Neural progenitor cell (in vitro differentiated cells): ENCODE data around the gene TC2N. TPM values are rescaled to one million over a fixed set of nuclear protein-coding genes. Genes with fewer than 3 reads are reported as not detected.
A peak's percentile ranks its signal among the peaks of the same experiment; 100 is the strongest.

Experiments
- DNase-seq: peaks from one replicate; pipeline ENCODE4 v3.0.0-alpha.2; 2016; ENCODE audit warnings: low spot score
- H2AFZ ChIP-seq: fragments of 200-600 bp; sonication (generic); replicated peaks from 2 replicates; pipeline ENCODE4 v1.6.1; 2016; ENCODE audit warnings: antibody characterized with exemption
- H3F3A ChIP-seq: fragments of 200-600 bp; sonication (generic); 2 replicates; pipeline ENCODE4 v1.6.1; 2016; ENCODE audit warnings: antibody characterized with exemption, low read depth
- H3K27ac ChIP-seq: fragments of 200-600 bp; sonication (generic); 2 replicates; pipeline ENCODE4 v1.5.1; 2016; ENCODE audit warnings: mild to moderate bottlenecking
- H3K27me3 ChIP-seq: fragments of 200-600 bp; sonication (generic); 2 replicates; pipeline ENCODE4 v1.6.1; 2016; ENCODE audit warnings: mild to moderate bottlenecking, moderate library complexity
- H3K36me3 ChIP-seq: fragments of 200-600 bp; sonication (generic); 2 replicates; pipeline ENCODE4 v1.5.1; 2016
- H3K4me1 ChIP-seq: fragments of 200-600 bp; sonication (generic); 2 replicates; pipeline ENCODE4 v1.6.1; 2016; ENCODE audit warnings: mixed run types
- H3K4me2 ChIP-seq: fragments of 200-600 bp; sonication (generic); 2 replicates; pipeline ENCODE4 v1.6.1; 2016
- H3K4me3 ChIP-seq: fragments of 200-600 bp; sonication (generic); 2 replicates; pipeline ENCODE4 v1.5.1; 2016
- H3K79me2 ChIP-seq: fragments of 200-600 bp; sonication (generic); 2 replicates; pipeline ENCODE4 v1.6.1; 2016; ENCODE audit warnings: low read depth
- H3K9ac ChIP-seq: fragments of 200-600 bp; sonication (generic); 2 replicates; pipeline ENCODE4 v1.6.1; 2016
- H3K9me3 ChIP-seq: fragments of 200-600 bp; sonication (generic); 2 replicates; pipeline ENCODE4 v1.5.1; 2016; ENCODE audit warnings: low read depth
- H4K20me1 ChIP-seq: fragments of 200-600 bp; sonication (generic); 2 replicates; pipeline ENCODE4 v1.6.1; 2016; ENCODE audit warnings: low read depth
- H3K27ac Mint-ChIP-seq: 3 replicates; pipeline ENCODE4 v1.8.0; 2021; ENCODE audit warnings: mixed read lengths
- H3K27me3 Mint-ChIP-seq: 2 replicates; pipeline ENCODE4 v1.8.0; 2022; ENCODE audit warnings: low read depth, mild to moderate bottlenecking, inconsistent platforms, moderate library complexity, mixed read lengths; ENCODE audit not compliant: insufficient read depth
- H3K36me3 Mint-ChIP-seq: 3 replicates; pipeline ENCODE4 v1.8.0; 2021; ENCODE audit warnings: mixed read lengths
- H3K4me1 Mint-ChIP-seq: 3 replicates; pipeline ENCODE4 v1.8.0; 2021; ENCODE audit warnings: mixed read lengths
- H3K4me3 Mint-ChIP-seq: 3 replicates; pipeline ENCODE4 v1.8.0; 2021; ENCODE audit warnings: mild to moderate bottlenecking, moderate library complexity, mixed read lengths
- H3K9me3 Mint-ChIP-seq: 3 replicates; pipeline ENCODE4 v1.8.0; 2020; ENCODE audit warnings: mixed read lengths
- EZH2 ChIP-seq: fragments of 200-600 bp; sonication (generic); IDR thresholded peaks from 2 replicates; pipeline ENCODE4 v1.6.1; 2017; ENCODE audit warnings: antibody characterized with exemption, mild to moderate bottlenecking, moderate library complexity
- EZH2phosphoT487 ChIP-seq: fragments of 200-600 bp; sonication (generic); IDR thresholded peaks from 2 replicates; pipeline ENCODE4 v1.6.1; 2017; ENCODE audit warnings: antibody characterized with exemption
- total RNA-seq: library from RNA; depleted of rRNA; stranded (reverse); fragments of >200 nt; gene quantifications from 2 replicates; pipeline ENCODE4 v1.2.3, GENCODE V29; 2015; ENCODE audit warnings: low replicate concordance
- TF ChIP-seq, protein P1 (sequence below): fragments of 200-600 bp; sonication (generic); IDR thresholded peaks from 2 replicates; pipeline ENCODE4 v1.5.1; 2017; ENCODE audit warnings: antibody characterized with exemption, mild to moderate bottlenecking

The TC2N gene
- total RNA-seq, 1 donor from 2014 or later = 5.8 TPM

- H2AFZ ChIP-seq = no peak overlapping the region
- no peak overlapping the region for H3K9ac ChIP-seq
- no peaks in the 10 kb centered on the region for H3K9me3 Mint-ChIP-seq
- H4K20me1 ChIP-seq = no peaks in the 10 kb centered on the region
- H3K36me3 Mint-ChIP-seq = no peaks in the 10 kb centered on the region
- no peaks in the 10 kb centered on the region for H3K79me2 ChIP-seq
- no peak for TF ChIP-seq EZH2
- TF ChIP-seq, protein P1, sequence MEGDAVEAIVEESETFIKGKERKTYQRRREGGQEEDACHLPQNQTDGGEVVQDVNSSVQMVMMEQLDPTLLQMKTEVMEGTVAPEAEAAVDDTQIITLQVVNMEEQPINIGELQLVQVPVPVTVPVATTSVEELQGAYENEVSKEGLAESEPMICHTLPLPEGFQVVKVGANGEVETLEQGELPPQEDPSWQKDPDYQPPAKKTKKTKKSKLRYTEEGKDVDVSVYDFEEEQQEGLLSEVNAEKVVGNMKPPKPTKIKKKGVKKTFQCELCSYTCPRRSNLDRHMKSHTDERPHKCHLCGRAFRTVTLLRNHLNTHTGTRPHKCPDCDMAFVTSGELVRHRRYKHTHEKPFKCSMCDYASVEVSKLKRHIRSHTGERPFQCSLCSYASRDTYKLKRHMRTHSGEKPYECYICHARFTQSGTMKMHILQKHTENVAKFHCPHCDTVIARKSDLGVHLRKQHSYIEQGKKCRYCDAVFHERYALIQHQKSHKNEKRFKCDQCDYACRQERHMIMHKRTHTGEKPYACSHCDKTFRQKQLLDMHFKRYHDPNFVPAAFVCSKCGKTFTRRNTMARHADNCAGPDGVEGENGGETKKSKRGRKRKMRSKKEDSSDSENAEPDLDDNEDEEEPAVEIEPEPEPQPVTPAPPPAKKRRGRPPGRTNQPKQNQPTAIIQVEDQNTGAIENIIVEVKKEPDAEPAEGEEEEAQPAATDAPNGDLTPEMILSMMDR = no peak
- no peak for TF ChIP-seq EZH2phosphoT487
- no peaks in the 10 kb centered on the region for H3K36me3 ChIP-seq
- H3K4me3 Mint-ChIP-seq = no peak overlapping the region
- no peak for DNase-seq
- H3K27ac ChIP-seq = no peak overlapping the region
- peaks cover 4% of the 10 kb centered on the region for H3K27me3 ChIP-seq
- no peak overlapping the region for H3K4me2 ChIP-seq
- H3K4me3 ChIP-seq = no peak overlapping the region
- peaks cover 17% of the 10 kb centered on the region for H3K4me1 Mint-ChIP-seq
- H3K4me1 ChIP-seq = peaks cover 10% of the 10 kb centered on the region
- H3F3A ChIP-seq = no peaks in the 10 kb centered on the region
- no peak overlapping the region for H3K27ac Mint-ChIP-seq
- H3K9me3 ChIP-seq = no peaks in the 10 kb centered on the region
- H3K27me3 Mint-ChIP-seq = peaks cover 10% of the 10 kb centered on the region
These were observed 23.8 kb upstream of the TC2N start for GRCh38 chr14:91891101-91891500.

- H3K4me1 Mint-ChIP-seq = peaks cover 21% of the 10 kb centered on the region
- H3F3A ChIP-seq = no peaks in the 10 kb centered on the region
- H4K20me1 ChIP-seq = no peaks in the 10 kb centered on the region
- no peaks in the 10 kb centered on the region for H3K36me3 Mint-ChIP-seq
- no peaks in the 10 kb centered on the region for H3K9me3 ChIP-seq
- no peak overlapping the region for H3K27ac Mint-ChIP-seq
- H3K4me3 ChIP-seq = no peak overlapping the region
- peaks cover 10% of the 10 kb centered on the region for H3K4me1 ChIP-seq
- H3K27ac ChIP-seq = no peak overlapping the region
- peaks cover 4% of the 10 kb centered on the region for H3K27me3 ChIP-seq
- no peak overlapping the region for H3K4me3 Mint-ChIP-seq
- no peak for TF ChIP-seq EZH2phosphoT487
- TF ChIP-seq EZH2 = no peak
- TF ChIP-seq, protein P1 = no peak
- peaks cover 7% of the 10 kb centered on the region for H3K27me3 Mint-ChIP-seq
- no peak overlapping the region for H2AFZ ChIP-seq
- H3K36me3 ChIP-seq = no peaks in the 10 kb centered on the region
- H3K9me3 Mint-ChIP-seq = no peaks in the 10 kb centered on the region
- DNase-seq = no peak
- no peak overlapping the region for H3K4me2 ChIP-seq
- H3K9ac ChIP-seq = no peak overlapping the region
- H3K79me2 ChIP-seq = no peaks in the 10 kb centered on the region
These were observed 23.0 kb upstream of the TC2N start for GRCh38 chr14:91890291-91890749.

DNA sequence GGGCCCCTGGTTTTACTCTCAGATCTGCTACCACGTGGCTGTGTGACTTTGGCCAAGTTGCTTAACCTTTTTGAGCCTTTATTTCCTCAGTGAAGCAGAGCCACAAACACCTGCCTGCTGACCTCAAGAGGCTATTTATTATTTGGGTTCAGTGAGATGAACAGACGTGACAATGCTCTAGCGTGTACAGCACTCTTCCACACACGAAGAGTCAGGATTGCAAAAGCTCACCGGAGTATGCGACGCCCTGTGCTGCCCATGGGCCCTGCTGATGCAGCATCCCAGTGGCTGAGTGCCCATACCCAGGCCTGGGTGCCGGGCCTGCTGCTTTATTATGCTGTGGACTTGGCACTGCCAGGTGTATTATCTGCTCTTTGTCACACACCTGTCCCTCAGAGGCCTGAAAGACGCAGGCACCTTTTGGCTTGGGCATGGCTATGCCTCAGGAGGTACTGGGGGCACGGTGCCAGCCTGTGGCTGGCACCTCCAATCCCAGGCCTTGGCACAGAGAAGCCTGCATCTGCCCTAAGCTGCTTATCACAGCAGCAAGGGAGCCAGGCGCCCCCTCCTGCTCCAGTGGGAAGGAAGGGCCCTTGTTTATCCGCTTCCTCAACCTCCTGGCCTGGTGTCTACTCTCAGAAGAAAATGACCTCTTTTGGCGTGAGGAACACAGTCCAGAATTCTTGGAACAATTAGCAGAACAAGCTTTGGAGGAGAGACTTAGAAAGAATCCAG is 22.3 kb upstream of the TC2N start:
- Mint-ChIP-seq H3K27ac (peak overlapping the region; percentile 60), H3K36me3 (no peaks in the 10 kb centered on the region), H3K4me1 (peaks cover 21% of the 10 kb centered on the region), H3K9me3 (no peaks in the 10 kb centered on the region), H3K4me3 (no peak overlapping the region), H3K27me3 (peaks cover 3% of the 10 kb centered on the region)
- Histone ChIP-seq H3K4me3 (no peak overlapping the region), H4K20me1 (no peaks in the 10 kb centered on the region), H3K4me1 (peaks cover 10% of the 10 kb centered on the region), H3K79me2 (no peaks in the 10 kb centered on the region), H3K4me2 (no peak overlapping the region), H3K27me3 (peaks cover 4% of the 10 kb centered on the region), H3K9me3 (no peaks in the 10 kb centered on the region), H3F3A (no peaks in the 10 kb centered on the region), H2AFZ (no peak overlapping the region), H3K27ac (no peak overlapping the region), H3K36me3 (no peaks in the 10 kb centered on the region), H3K9ac (no peak overlapping the region)
- no peak for DNase-seq
- TF ChIP-seq EZH2 (no peak), EZH2phosphoT487 (no peak)
- TF ChIP-seq, protein P1 = no peak
